ENCODE results near the gene PSMD5.

- TF ChIP-seq POLR2A (IDR thresholded peaks at IDR 0.05): no peak
- no peak for TF ChIP-seq CTCF (IDR thresholded peaks at IDR 0.05)
Measured at GRCh38 chr9:120886490-120886967, 43.8 kb upstream of the PSMD5 start.

Measured in Peyer's patch (tissue), 4 donors.